Measurements from ENCODE around the gene SETDB1. TPM values are rescaled to one million over a fixed set of nuclear protein-coding genes. Genes with fewer than 3 reads are reported as not detected.

SETDB1 gene
- total and polyA plus RNA-seq, 2 of the 8 experiments (the other 6 are each of a cell fraction or from before 2014, with no cell fraction given): 27.5 to 48.8 TPM

GRCh38 chr1:150981805-150982712 is 55.9 kb downstream of the SETDB1 start, which contains the start of gene ANXA9:
ANXA9 (plus strand) TSS chr1:150982292; CDS start chr1:150983106, 814 bp downstream.
- Histone ChIP-seq H4K8ac (ENCODE audit: extremely low read depth, insufficient read depth, low read length) (peak within 1 kb of the TSS; percentile 79), H3K4me1 (replicated peaks in 1 of 4; ENCODE audit: control insufficient read depth in 3 of 4, insufficient read depth in 4 of 4, low read length in 3 of 4) (peaks cover 4 to 34% (median 25%) of the 10 kb centered on the region in 4 experiments), H3K27me3 (replicated peaks in 1 of 4; ENCODE audit: control insufficient read depth in 3 of 4, extremely low read depth in 1 of 4, insufficient read depth in 3 of 4, low read length in 3 of 4) (no peaks in the 10 kb centered on the region; a peak in 1 of 7 replicates), H2BK12ac (ENCODE audit: low read depth, low read length) (peak within 1 kb of the TSS; percentile 95), H2BK5ac (ENCODE audit: low read depth, low read length) (peak within 1 kb of the TSS; percentile 90), H4K91ac (replicated peaks; ENCODE audit: insufficient read length, low read length) (peak within 1 kb of the TSS; percentile 83), H3K18ac (ENCODE audit: extremely low read depth, low read length) (peak within 1 kb of the TSS; percentile 89), H3K23ac (ENCODE audit: insufficient read length) (no peak within 1 kb of the TSS), H3K23me2 (ENCODE audit: low read depth, low read length) (no peaks in the 10 kb centered on the region; the same call in none of the 2 replicates), H4K20me1 (replicated peaks in 1 of 2; ENCODE audit: control insufficient read depth in 1 of 2, insufficient read depth in 2 of 2, low read length in 2 of 2) (no peaks in the 10 kb centered on the region), H2BK15ac (ENCODE audit: low read length) (peak within 1 kb of the TSS; percentile 50), H3K4me3 (ENCODE audit: extremely low read depth in 1 of 4, insufficient read depth in 2 of 4, low read depth in 3 of 4, low read length in 4 of 4) (peak within 1 kb of the TSS in 3 of 4 experiments; percentile 10 to 37 (median 21); a peak in 4 of 8 replicates), H3K27ac (ENCODE audit: low read depth, low read length) (peak within 1 kb of the TSS; percentile 70), H2AFZ (ENCODE audit: low read length) (peak within 1 kb of the TSS; percentile 54; the same call in 1 of the 2 replicates), H2BK20ac (ENCODE audit: low read length) (peak within 1 kb of the TSS; percentile 53), H3K36me3 (ENCODE audit: control insufficient read depth in 2 of 4, insufficient read depth in 4 of 4, low read length in 3 of 4) (no peaks in the 10 kb centered on the region), H3K9me3 (ENCODE audit: insufficient read depth in 2 of 2, low read depth in 1 of 2, low read length in 1 of 2) (no peaks in the 10 kb centered on the region), H2BK120ac (replicated peaks; ENCODE audit: low read depth, low read length) (peak within 1 kb of the TSS; percentile 19), H3K56ac (replicated peaks; ENCODE audit: insufficient read length, low read depth, low read length) (no peak within 1 kb of the TSS), H3K79me2 (ENCODE audit: control insufficient read depth in 1 of 2, insufficient read depth in 2 of 2, low read length in 2 of 2) (no peaks in the 10 kb centered on the region), H3K4me2 (ENCODE audit: insufficient read depth in 1 of 2, low read depth in 2 of 2, low read length in 2 of 2) (peak within 1 kb of the TSS; percentile 54 to 59), H4K5ac (ENCODE audit: insufficient read length, low read depth, low read length) (peak within 1 kb of the TSS; percentile 39), H3K4ac (replicated peaks; ENCODE audit: insufficient read length, low read depth, low read length) (peak within 1 kb of the TSS; percentile 7), H2AK5ac (ENCODE audit: low read depth, low read length) (peak within 1 kb of the TSS; percentile 17; the same call in 1 of the 2 replicates), H3K14ac (ENCODE audit: insufficient read length) (no peak within 1 kb of the TSS), H3K9ac (replicated peaks in 1 of 4; ENCODE audit: extremely low read depth in 1 of 4, low read depth in 3 of 4, low read length in 3 of 4) (peak within 1 kb of the TSS in 2 of 4 experiments; percentile 11 to 24; a peak in 2 of 7 replicates), H3K79me1 (ENCODE audit: low read depth, low read length) (no peaks in the 10 kb centered on the region; the same call in 1 of the 2 replicates)
- 83% methylated on average over 12 of the region's 12 CpGs; no CpG with 5 or more reads in 1 of the 2 experiments for WGBS, 2 experiments (ENCODE audit: extremely low coverage in 1 of 2, insufficient coverage in 1 of 2, insufficient read length in 1 of 2, insufficient replicate concordance in 2 of 2, low coverage in 1 of 2, low lambda C conversion rate in 2 of 2, missing lambda C conversion rate in 1 of 2)
- ChIA-PET CTCF (ENCODE audit: partially characterized antibody) (interaction anchor here (0.6 to 14.5 kb wide), 11 partner anchors 9 to 287 kb away, joined by 3 to 183 read pairs (median 4); partner anchors contain the start of gene MINDY1), POLR2A (ENCODE audit: partially characterized antibody) (interaction anchor here (0.5 to 11.3 kb wide), 22 partner anchors 9 to 725 kb away, joined by 3 to 133 read pairs (median 4); partner anchors contain the start of genes C1orf56, CA14, CERS2 and ENSA)
- no peak for FAIRE-seq
- DNase-seq (ENCODE audit: low read depth in 1 of 2, low spot score in 2 of 2): peak in 1 of 2 experiments; percentile 66
- TF ChIP-seq NANOG (IDR thresholded peaks at IDR 0.05; ENCODE audit: insufficient read depth, low read depth, low read length, poor library complexity, severe bottlenecking) (no peak), SP1 (IDR thresholded peaks at IDR 0.05; ENCODE audit: low read depth, low read length) (peak; percentile 62; the same call in 1 of the 2 replicates), RBBP5 (IDR thresholded peaks at IDR 0.05; ENCODE audit: borderline replicate concordance, low read depth, low read length) (0 out of 2 replicates have a peak, but pooled peaks have one; percentile 22), TEAD4 (IDR thresholded peaks at IDR 0.05; ENCODE audit: low read depth, low read length) (peak; percentile 73), MAFK (IDR thresholded peaks at IDR 0.05; ENCODE audit: low read depth, low read length) (no peak), ASH2L (IDR thresholded peaks at IDR 0.05; ENCODE audit: low read length) (peak; percentile 8), ZNF274 (IDR thresholded peaks at IDR 0.05; ENCODE audit: borderline replicate concordance, extremely low read depth, low read length) (no peak), ATF2 (IDR thresholded peaks at IDR 0.05; ENCODE audit: low read length) (no peak), EGR1 (IDR thresholded peaks at IDR 0.05; ENCODE audit: borderline replicate concordance, low read depth, low read length) (no peak)

All from H1 (cell line).